IMR-90 (cell line): Measurements from ENCODE around the gene SRCAP. TPM values are rescaled to one million over a fixed set of nuclear protein-coding genes. Genes with fewer than 3 reads are reported as not detected.

Experiments
- ATAC-seq: fragments of 200-7000 bp; cut with Tn5 transposase; 2 replicates; pipeline ENCODE4 v1.9.1; 2020; ENCODE audit warnings: low read depth, mild to moderate bottlenecking, moderate library complexity
- BruUV-seq: library from RNA; stranded (reverse); fragments of 400-500 nt; replicated peaks from 2 replicates; lab custom pipeline; 2021; lab: Mats Ljungman, UMichigan
- CTCF ChIA-PET: fragments of 300-600 bp; formaldehyde crosslinking; extraction: SDS; loops from one replicate; lab custom pipeline; 2021; ENCODE audit warnings: antibody characterized with exemption; lab: Yijun Ruan, JAX
- POLR2A ChIA-PET: fragments of 300-600 bp; sonication (Branson Sonifier 250); formaldehyde crosslinking; loops from one replicate; lab custom pipeline; 2022; ENCODE audit warnings: antibody characterized with exemption; ENCODE audit not compliant: unreplicated experiment; lab: Charles Lee
- DNase-seq: peaks from one replicate; pipeline ENCODE4 v3.0.0; 2013
- H2AFZ ChIP-seq: replicated peaks from 2 replicates; pipeline ENCODE3; 2013; ENCODE audit warnings: low read length, mild to moderate bottlenecking; ENCODE audit not compliant: poor library complexity
- H2AK5ac ChIP-seq: 2 replicates; pipeline ENCODE4 v1.6.1; 2013; ENCODE audit warnings: low read depth, low read length, inconsistent platforms
- H2AK9ac ChIP-seq: replicated peaks from 2 replicates; pipeline ENCODE3; 2013; ENCODE audit warnings: mild to moderate bottlenecking, low read depth, low read length, moderate library complexity; ENCODE audit not compliant: poor library complexity
- H2BK120ac ChIP-seq: 2 replicates; pipeline ENCODE4 v1.6.1; 2013; ENCODE audit warnings: low read depth, low read length, inconsistent platforms
- H2BK15ac ChIP-seq: 3 replicates; pipeline ENCODE4 v1.6.1; 2013; ENCODE audit warnings: low read depth, low read length, inconsistent platforms
- H2BK20ac ChIP-seq: 2 replicates; pipeline ENCODE4 v1.6.1; 2013; ENCODE audit warnings: low read depth, mild to moderate bottlenecking, inconsistent platforms, low read length, moderate library complexity
- H2BK5ac ChIP-seq: 2 replicates; pipeline ENCODE4 v1.6.1; 2013; ENCODE audit warnings: mild to moderate bottlenecking, low read depth, low read length, inconsistent platforms; ENCODE audit not compliant: poor library complexity, severe bottlenecking
- H3K14ac ChIP-seq: replicated peaks from 2 replicates; pipeline ENCODE4 v1.6.1; 2013; ENCODE audit warnings: low read depth, low read length, inconsistent platforms
- H3K18ac ChIP-seq: 2 replicates; pipeline ENCODE4 v1.6.1; 2013; ENCODE audit warnings: low read depth, low read length, control low read depth
- H3K23ac ChIP-seq: 2 replicates; pipeline ENCODE4 v1.6.1; 2013; ENCODE audit warnings: low read depth, low read length, inconsistent platforms
- H3K27ac ChIP-seq: 2 replicates; pipeline ENCODE4 v1.5.1; 2013; ENCODE audit warnings: mild to moderate bottlenecking, control low read depth, low read length; ENCODE audit not compliant: insufficient read depth
- H3K27me3 ChIP-seq: 2 replicates; pipeline ENCODE4 v1.6.1; 2013; ENCODE audit warnings: low read length; ENCODE audit not compliant: control insufficient read depth, insufficient read depth
- H3K36me3 ChIP-seq: 2 replicates; pipeline ENCODE4 v1.6.1; 2013; ENCODE audit warnings: low read length, mixed read lengths; ENCODE audit not compliant: control insufficient read depth, insufficient read depth
- H3K4ac ChIP-seq: 2 replicates; pipeline ENCODE4 v1.6.1; 2013; ENCODE audit warnings: low read depth, low read length, inconsistent platforms
- H3K4me1 ChIP-seq: 2 replicates; pipeline ENCODE4 v1.6.1; 2013; ENCODE audit warnings: low read length, mixed read lengths; ENCODE audit not compliant: control insufficient read depth, insufficient read depth
- H3K4me2 ChIP-seq: 2 replicates; pipeline ENCODE4 v1.6.1; 2013; ENCODE audit warnings: low read depth, mild to moderate bottlenecking, control low read depth, low read length, moderate library complexity
- H3K4me3 ChIP-seq: 2 replicates; pipeline ENCODE4 v1.5.1; 2013; ENCODE audit warnings: low read depth, mild to moderate bottlenecking, control low read depth, low read length, moderate library complexity; ENCODE audit not compliant: insufficient read depth
- H3K56ac ChIP-seq: 2 replicates; pipeline ENCODE4 v1.6.1; 2013; ENCODE audit warnings: low read length, inconsistent platforms; ENCODE audit not compliant: insufficient read depth; ENCODE audit errors: extremely low read depth
- H3K79me1 ChIP-seq, 2 experiments: 2 replicates each; pipeline ENCODE4 v1.6.1; 2013; ENCODE audit warnings: low read length in 2 of 2, inconsistent platforms in 1 of 2, low read depth in 1 of 2
- H3K9ac ChIP-seq: 2 replicates; pipeline ENCODE4 v1.6.1; 2013; ENCODE audit warnings: low read depth, low read length, control low read depth
- H3K9me1 ChIP-seq: 2 replicates; pipeline ENCODE4 v1.6.1; 2013; ENCODE audit warnings: low read length, inconsistent platforms; ENCODE audit not compliant: insufficient read depth
- H3K9me3 ChIP-seq: 2 replicates; pipeline ENCODE4 v1.6.1; 2013; ENCODE audit warnings: low read length; ENCODE audit not compliant: control insufficient read depth, insufficient read depth
- H4K20me1 ChIP-seq: 2 replicates; pipeline ENCODE4 v1.6.1; 2013; ENCODE audit warnings: low read length, inconsistent platforms; ENCODE audit not compliant: insufficient read depth
- H4K5ac ChIP-seq: 2 replicates; pipeline ENCODE4 v1.6.1; 2013; ENCODE audit warnings: mild to moderate bottlenecking, low read depth, low read length, control low read depth
- H4K8ac ChIP-seq, 2 experiments: 2 replicates each; pipeline ENCODE4 v1.6.1; 2013; ENCODE audit warnings: low read depth in 2 of 2, low read length in 2 of 2, control low read depth in 1 of 2, inconsistent platforms in 1 of 2
- H4K91ac ChIP-seq: 2 replicates; pipeline ENCODE4 v1.6.1; 2013; ENCODE audit warnings: low read depth, low read length, inconsistent platforms; ENCODE audit not compliant: insufficient read depth
- BHLHE40 ChIP-seq: fragments of 150-350 bp; IDR thresholded peaks from 2 replicates; pipeline ENCODE4 v1.6.1; 2016; ENCODE audit warnings: mild to moderate bottlenecking, low read depth, low read length
- CEBPB ChIP-seq: IDR thresholded peaks from 2 replicates; pipeline ENCODE4 v1.6.1; 2012; ENCODE audit warnings: low read depth, low read length, improper control_type of control experiment
- CHD1 ChIP-seq: IDR thresholded peaks from 2 replicates; pipeline ENCODE4 v1.6.1; 2012; ENCODE audit warnings: low read depth, low read length, improper control_type of control experiment
- CTCF ChIP-seq: conservative IDR thresholded peaks from 2 replicates; pipeline ENCODE4 v1.5.1; 2012; ENCODE audit warnings: mild to moderate bottlenecking, low read depth, low read length, improper control_type of control experiment
- ELK1 ChIP-seq: fragments of 150-350 bp; IDR thresholded peaks from 2 replicates; pipeline ENCODE4 v1.6.1; 2016; ENCODE audit warnings: low read depth, mild to moderate bottlenecking, low read length, moderate library complexity, borderline replicate concordance
- FOS ChIP-seq: fragments of 150-350 bp; IDR thresholded peaks from 2 replicates; pipeline ENCODE4 v1.6.1; 2016; ENCODE audit warnings: low read depth, low read length
- MAFK ChIP-seq: IDR thresholded peaks from 2 replicates; pipeline ENCODE4 v1.6.1; 2012; ENCODE audit warnings: low read depth, low read length, improper control_type of control experiment
- MAZ ChIP-seq: IDR thresholded peaks from 2 replicates; pipeline ENCODE4 v1.6.1; 2012; ENCODE audit warnings: low read depth, mild to moderate bottlenecking, low read length, improper control_type of control experiment, moderate library complexity, borderline replicate concordance
- MXI1 ChIP-seq: IDR thresholded peaks from 2 replicates; pipeline ENCODE4 v1.6.1; 2012; ENCODE audit warnings: low read depth, mild to moderate bottlenecking, low read length, moderate library complexity, borderline replicate concordance
- NFE2L2 ChIP-seq: fragments of 150-350 bp; IDR thresholded peaks from 2 replicates; pipeline ENCODE4 v1.6.1; 2016; ENCODE audit warnings: low read depth, mild to moderate bottlenecking, low read length
- POLR2A ChIP-seq: IDR thresholded peaks from 2 replicates; pipeline ENCODE4 v1.6.1; 2012; ENCODE audit warnings: mild to moderate bottlenecking, low read depth, low read length
- RAD21 ChIP-seq: IDR thresholded peaks from 2 replicates; pipeline ENCODE4 v1.6.1; 2012; ENCODE audit warnings: low read length, improper control_type of control experiment
- RCOR1 ChIP-seq: IDR thresholded peaks from 2 replicates; pipeline ENCODE4 v1.6.1; 2012; ENCODE audit warnings: mild to moderate bottlenecking, low read length, improper control_type of control experiment; ENCODE audit not compliant: insufficient replicate concordance
- RFX5 ChIP-seq: IDR thresholded peaks from 2 replicates; pipeline ENCODE4 v1.8.0; 2012; ENCODE audit warnings: low read depth, mild to moderate bottlenecking, low read length, moderate library complexity
- SMC3 ChIP-seq: fragments of 150-350 bp; IDR thresholded peaks from 2 replicates; pipeline ENCODE4 v1.6.1; 2016; ENCODE audit warnings: low read depth, mild to moderate bottlenecking, antibody characterized with exemption, low read length, moderate library complexity
- WGBS, 2 experiments: methylation state at CpG; one replicate each; pipeline versions ENCODE4 v1.1.5 to v1.1.7; 2013; ENCODE audit warnings: missing lambda C conversion rate in 2 of 2; ENCODE audit not compliant: insufficient read length in 1 of 2; ENCODE audit errors: extremely low coverage in 2 of 2; 5-methylcytosine and 5-hydroxymethylcytosine counted together
- dilution Hi-C: fragments of 300-500 bp; cut with HindIII; formaldehyde crosslinking; loops from one replicate; pipeline ENCODE4 v1.14.3; 2018; ENCODE audit warnings: low sequenced_read_pairs; ENCODE audit not compliant: unreplicated experiment
- in situ Hi-C: fragments of 300-500 bp; cut with MboI; formaldehyde crosslinking; loops from 3 replicates; pipeline ENCODE4 v1.14.3; 2019; ENCODE audit warnings: low sequenced_read_pairs, inconsistent platforms, mixed read lengths
- intact Hi-C: fragments of 100-400 bp; cut with micrococcal nuclease; formaldehyde crosslinking; loops from 2 replicates; pipeline ENCODE4 v1.10.0; 2022
- polyA plus RNA-seq, 3 experiments: library from polyadenylated mRNA; depleted of rRNA; stranded (reverse); fragments of >200 nt; gene quantifications; 2 replicates each; pipeline ENCODE4 v1.2.3, GENCODE V29; 2012; ENCODE audit warnings: low replicate concordance in 1 of 3
- total RNA-seq: library from RNA; depleted of rRNA; stranded (reverse); fragments of >200 nt; gene quantifications from 2 replicates; pipeline ENCODE4 v1.2.3, GENCODE V29; 2012
- TF ChIP-seq, protein P1 (sequence below): fragments of 150-350 bp; IDR thresholded peaks from 2 replicates; pipeline ENCODE4 v1.6.1; 2017; ENCODE audit warnings: mild to moderate bottlenecking, antibody characterized with exemption, low read length, low read depth

Gene SRCAP
- total and polyA plus RNA-seq, 2 of the 4 experiments (the other 2 are of a cell fraction): 4.5 to 8.2 TPM

DNA sequence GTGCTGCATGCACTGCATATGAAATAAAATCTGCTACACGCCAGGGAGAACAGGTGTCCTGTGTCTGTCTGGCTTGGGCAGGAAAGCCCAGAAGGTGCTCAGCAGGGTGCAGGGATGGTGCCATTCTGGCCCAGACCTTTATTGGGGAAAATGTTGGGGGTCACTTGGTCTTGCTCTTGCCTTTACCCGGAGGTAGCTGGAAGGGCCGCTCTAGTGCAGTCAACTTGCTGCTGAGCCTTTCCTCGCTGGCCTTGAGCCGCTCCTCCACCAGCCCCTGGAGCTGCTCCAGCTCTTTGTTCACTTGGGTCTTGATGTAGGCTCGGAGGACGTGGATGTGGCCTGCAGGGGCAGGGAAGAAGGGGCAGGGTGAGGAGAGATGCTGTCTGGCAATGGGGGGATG lies 58.3 kb downstream of the SRCAP start:
- intact Hi-C loops: no loop called here
- Histone ChIP-seq H2BK120ac (no peak overlapping the region), H3K18ac (no peak overlapping the region), H2AFZ (no peak overlapping the region), H3K79me1 (peaks cover 1 to 19% of the 10 kb centered on the region in 2 experiments), H3K4ac (no peak overlapping the region), H2AK5ac (no peak overlapping the region), H2BK5ac (no peak overlapping the region), H4K8ac (no peak overlapping the region), H4K91ac (no peak overlapping the region), H3K4me2 (no peak overlapping the region), H2BK20ac (no peak overlapping the region), H3K23ac (no peak overlapping the region), H3K56ac (no peak overlapping the region), H3K4me3 (no peak overlapping the region), H3K14ac (no peak overlapping the region), H2BK15ac (no peak overlapping the region), H4K5ac (no peak overlapping the region), H3K27me3 (no peaks in the 10 kb centered on the region), H2AK9ac (no peak overlapping the region), H3K36me3 (peaks cover 32% of the 10 kb centered on the region), H3K9me1 (0 out of 2 replicates have a peak, but pooled peaks cover 4% of the 10 kb centered on the region), H4K20me1 (peaks cover 4% of the 10 kb centered on the region; the same call in 1 of the 2 replicates), H3K27ac (no peak overlapping the region), H3K4me1 (peaks cover 5% of the 10 kb centered on the region), H3K9ac (no peak overlapping the region), H3K9me3 (no peaks in the 10 kb centered on the region)
- ChIA-PET POLR2A (no interaction called here), CTCF (no interaction called here)
- TF ChIP-seq BHLHE40 (no peak), MAZ (no peak), NFE2L2 (no peak), CHD1 (no peak), RAD21 (no peak), RCOR1 (no peak), MXI1 (no peak), CTCF (no peak), CEBPB (no peak), MAFK (no peak), POLR2A (no peak), SMC3 (no peak), ELK1 (no peak), RFX5 (no peak), FOS (no peak)
- TF ChIP-seq, protein P1, sequence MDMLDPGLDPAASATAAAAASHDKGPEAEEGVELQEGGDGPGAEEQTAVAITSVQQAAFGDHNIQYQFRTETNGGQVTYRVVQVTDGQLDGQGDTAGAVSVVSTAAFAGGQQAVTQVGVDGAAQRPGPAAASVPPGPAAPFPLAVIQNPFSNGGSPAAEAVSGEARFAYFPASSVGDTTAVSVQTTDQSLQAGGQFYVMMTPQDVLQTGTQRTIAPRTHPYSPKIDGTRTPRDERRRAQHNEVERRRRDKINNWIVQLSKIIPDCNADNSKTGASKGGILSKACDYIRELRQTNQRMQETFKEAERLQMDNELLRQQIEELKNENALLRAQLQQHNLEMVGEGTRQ: no peak
- ATAC-seq (no peak), DNase-seq (no peak)
- BruUV-seq: no TSS peak
- dilution Hi-C loops: no loop called here
- 100% methylated on average over 1 of the region's 7 CpGs; no CpG with 5 or more reads in 1 of the 2 experiments for WGBS, 2 experiments
- in situ Hi-C loops: no loop called here
